ENCODE measurements around the gene DYNC1H1.
A peak's percentile ranks its signal among the peaks of the same experiment; 100 is the strongest.

The DYNC1H1 gene

GRCh38 chr14:102086972-102087761, 122.8 kb downstream of the DYNC1H1 start, which contains the start of gene HSP90AA1:
Gene HSP90AA1, minus strand, starts transcription at chr14:102087044. Its CDS starts 666 bp downstream, at chr14:102086378.
- ATAC-seq (ENCODE audit: low read depth): peak; percentile 71
- Histone ChIP-seq H3K27ac (ENCODE audit: poor library complexity, severe bottlenecking) (peak within 1 kb of the TSS; percentile 82), H3K9me3 (ENCODE audit: severe bottlenecking) (no peaks in the 10 kb centered on the region), H3K4me1 (ENCODE audit: insufficient read depth, poor library complexity, severe bottlenecking) (peaks cover 27% of the 10 kb centered on the region), H3K27me3 (ENCODE audit: insufficient read depth, poor library complexity, severe bottlenecking) (no peaks in the 10 kb centered on the region), H3K36me3 (ENCODE audit: low read depth) (peaks cover 41% of the 10 kb centered on the region), H3K4me3 (ENCODE audit: severe bottlenecking) (peak within 1 kb of the TSS; percentile 54)
- peak; percentile 91 for DNase-seq (ENCODE audit: low spot score)
- TF ChIP-seq CTCF (IDR thresholded peaks at IDR 0.05; ENCODE audit: poor library complexity, severe bottlenecking): peak; percentile 14

- H3K9me3 ChIP-seq (ENCODE audit: severe bottlenecking): no peaks in the 10 kb centered on the region
- peaks cover 36% of the 10 kb centered on the region for H3K36me3 ChIP-seq (ENCODE audit: low read depth)
- peak overlapping the region; percentile 82 for H3K27ac ChIP-seq (ENCODE audit: poor library complexity, severe bottlenecking)
- DNase-seq (ENCODE audit: low spot score) (no peak), ATAC-seq (ENCODE audit: low read depth) (no peak)
- peak overlapping the region; percentile 54 for H3K4me3 ChIP-seq (ENCODE audit: severe bottlenecking)
- peaks cover 27% of the 10 kb centered on the region for H3K4me1 ChIP-seq (ENCODE audit: insufficient read depth, poor library complexity, severe bottlenecking)
- no peak for TF ChIP-seq CTCF (IDR thresholded peaks at IDR 0.05; ENCODE audit: poor library complexity, severe bottlenecking)
- no peaks in the 10 kb centered on the region for H3K27me3 ChIP-seq (ENCODE audit: insufficient read depth, poor library complexity, severe bottlenecking)
Observed at GRCh38 chr14:102087762-102088011, 123.3 kb downstream of the DYNC1H1 start.

- H3K9me3 ChIP-seq (ENCODE audit: severe bottlenecking): no peaks in the 10 kb centered on the region
- ATAC-seq (ENCODE audit: low read depth) (peak; percentile 13; the same call in 1 of the 3 replicates), DNase-seq (ENCODE audit: low spot score) (no peak)
- H3K4me3 ChIP-seq (ENCODE audit: severe bottlenecking): peak overlapping the region; percentile 54
- H3K27me3 ChIP-seq (ENCODE audit: insufficient read depth, poor library complexity, severe bottlenecking): no peaks in the 10 kb centered on the region
- H3K36me3 ChIP-seq (ENCODE audit: low read depth): peaks cover 31% of the 10 kb centered on the region
- peaks cover 24% of the 10 kb centered on the region for H3K4me1 ChIP-seq (ENCODE audit: insufficient read depth, poor library complexity, severe bottlenecking)
- H3K27ac ChIP-seq (ENCODE audit: poor library complexity, severe bottlenecking): peak overlapping the region; percentile 82
- TF ChIP-seq CTCF (IDR thresholded peaks at IDR 0.05; ENCODE audit: poor library complexity, severe bottlenecking): no peak
Observed at GRCh38 chr14:102088012-102088792, 123.8 kb downstream of the DYNC1H1 start.

DNA sequence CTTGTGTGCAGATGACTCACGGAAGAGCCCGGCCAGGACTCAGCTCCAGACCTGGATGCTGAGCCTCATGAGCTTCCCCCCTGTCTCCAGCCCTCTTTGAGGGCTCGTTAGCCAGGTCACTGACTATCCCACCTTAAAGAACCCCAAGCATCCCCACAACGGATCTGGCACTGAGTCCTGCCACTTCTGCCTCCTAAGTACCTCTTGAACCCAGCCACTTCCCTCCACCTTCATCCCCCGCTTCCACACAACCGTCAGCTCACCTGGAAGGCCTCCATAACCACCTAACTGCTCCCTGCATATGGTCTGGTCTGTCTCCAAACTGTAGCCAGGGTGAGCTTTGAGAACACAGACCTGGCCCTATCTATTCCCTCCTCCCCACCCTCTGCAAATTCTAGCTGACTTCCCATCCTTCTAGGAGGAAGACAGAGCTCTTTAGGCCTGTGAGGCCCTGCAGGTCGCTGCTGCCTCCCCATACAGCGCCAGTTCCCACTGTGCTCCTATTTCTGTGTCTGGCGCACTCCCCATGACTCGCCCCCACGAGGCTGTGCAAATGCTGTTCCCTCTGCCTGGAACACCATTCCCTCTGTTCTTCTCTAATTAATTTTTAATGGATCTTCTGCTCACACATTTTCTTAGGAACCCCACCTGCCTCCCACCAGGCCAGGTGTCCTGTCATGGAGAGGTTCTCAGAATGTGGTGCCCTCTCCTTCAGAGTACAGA, 125.4 kb downstream of the DYNC1H1 start:
- Histone ChIP-seq H3K4me3 (ENCODE audit: severe bottlenecking) (no peak overlapping the region), H3K27ac (ENCODE audit: poor library complexity, severe bottlenecking) (no peak overlapping the region)
- no peak for DNase-seq (ENCODE audit: low spot score)

More for the DNA sequence above, 125.4 kb downstream of the DYNC1H1 start:
- no peak for TF ChIP-seq CTCF (IDR thresholded peaks at IDR 0.05; ENCODE audit: poor library complexity, severe bottlenecking)
- ATAC-seq (ENCODE audit: low read depth): no peak
- Histone ChIP-seq H3K9me3 (ENCODE audit: severe bottlenecking) (no peaks in the 10 kb centered on the region), H3K27me3 (ENCODE audit: insufficient read depth, poor library complexity, severe bottlenecking) (no peaks in the 10 kb centered on the region), H3K36me3 (ENCODE audit: low read depth) (peaks cover 15% of the 10 kb centered on the region), H3K4me1 (ENCODE audit: insufficient read depth, poor library complexity, severe bottlenecking) (peaks cover 16% of the 10 kb centered on the region)

Measured in RWPE2 (cell line).